GM12878 (cell line): Measurements from ENCODE around the gene FAM167B. TPM values are rescaled to one million over a fixed set of nuclear protein-coding genes. Genes with fewer than 3 reads are reported as not detected.

Experiments
- ATAC-seq: fragments of 200-7000 bp; cut with Tn5 transposase; 3 replicates; pipeline ENCODE4 v1.9.1; 2020; ENCODE audit warnings: mild to moderate bottlenecking, moderate library complexity
- BruUV-seq: library from RNA; stranded (reverse); fragments of 400-500 nt; replicated peaks from 2 replicates; lab custom pipeline; 2021; lab: Mats Ljungman, UMichigan
- CTCF ChIA-PET: fragments of 300-600 bp; sonication (Branson Sonifier 250); formaldehyde crosslinking; extraction: SDS; loops from one replicate; lab custom pipeline; 2021; ENCODE audit warnings: inconsistent platforms; lab: Yijun Ruan, JAX
- POLR2A ChIA-PET: fragments of 350-600 bp; formaldehyde crosslinking; extraction: SDS; loops from one replicate; lab custom pipeline; 2021; ENCODE audit warnings: inconsistent platforms; lab: Charles Lee
- RAD21 ChIA-PET: fragments of 300-600 bp; sonication (Branson Sonifier 250); formaldehyde crosslinking; loops from one replicate; lab custom pipeline; 2023; ENCODE audit warnings: antibody characterized with exemption; ENCODE audit not compliant: unreplicated experiment; lab: Charles Lee
- SMC1A ChIA-PET: fragments of 300-600 bp; sonication (Branson Sonifier 250); formaldehyde crosslinking; loops from one replicate; lab custom pipeline; 2023; ENCODE audit not compliant: unreplicated experiment, uncharacterized antibody; lab: Charles Lee
- DNase-seq: peaks from one replicate; pipeline ENCODE4 v3.0.0-alpha.2; 2011; ENCODE audit warnings: low read depth, low spot score
- FAIRE-seq: peaks from 3 replicates; lab custom pipeline; 2011; peaks lifted over from hg19 to GRCh38; lab: Jason Lieb, UNC
- H2AFZ ChIP-seq: 2 replicates; pipeline ENCODE4 v1.6.0; 2011; ENCODE audit warnings: low read depth, low read length, control low read depth; ENCODE audit not compliant: control insufficient read depth
- H3K27ac ChIP-seq: 2 replicates; pipeline ENCODE4 v1.5.1; 2011; ENCODE audit warnings: control low read depth; ENCODE audit not compliant: control insufficient read depth, insufficient read depth
- H3K27me3 ChIP-seq, 2 experiments: replicated peaks in 1 of 2; 2 replicates each; pipeline versions ENCODE4 v1.6.0 to v1.6.1; 2011; ENCODE audit warnings: low read length in 1 of 2; ENCODE audit not compliant: control insufficient read depth in 2 of 2, insufficient read depth in 2 of 2
- H3K36me3 ChIP-seq, 2 experiments: 2 replicates each; pipeline ENCODE4 v1.5.1; 2011; ENCODE audit warnings: low read length in 1 of 2; ENCODE audit not compliant: control insufficient read depth in 2 of 2, insufficient read depth in 2 of 2
- H3K4me1 ChIP-seq: 2 replicates; pipeline ENCODE4 v1.6.1; 2011; ENCODE audit warnings: mild to moderate bottlenecking, low read length, moderate library complexity, mixed read lengths; ENCODE audit not compliant: control insufficient read depth, insufficient read depth
- H3K4me2 ChIP-seq: 2 replicates; pipeline ENCODE4 v1.6.0; 2011; ENCODE audit warnings: control low read depth; ENCODE audit not compliant: control insufficient read depth, insufficient read depth
- H3K4me3 ChIP-seq: fragments of 200-600 bp; sonication (generic); 2 replicates; pipeline ENCODE4 v1.5.1; 2016
- H3K79me2 ChIP-seq: 2 replicates; pipeline ENCODE4 v1.6.0; 2011; ENCODE audit warnings: low read length; ENCODE audit not compliant: control insufficient read depth, insufficient read depth
- H3K9ac ChIP-seq: 2 replicates; pipeline ENCODE4 v1.8.0; 2011; ENCODE audit warnings: low read length, control low read depth, mixed read lengths; ENCODE audit not compliant: control insufficient read depth, insufficient read depth
- H3K9me3 ChIP-seq: replicated peaks from 3 replicates; pipeline ENCODE4 v1.5.1; 2011; ENCODE audit warnings: mild to moderate bottlenecking, low read length; ENCODE audit not compliant: control insufficient read depth, insufficient read depth
- H4K20me1 ChIP-seq: 2 replicates; pipeline ENCODE4 v1.6.0; 2011; ENCODE audit not compliant: control insufficient read depth, insufficient read depth
- BCL3 ChIP-seq: IDR thresholded peaks from 2 replicates; pipeline ENCODE4 v1.6.1; 2011; ENCODE audit warnings: borderline replicate concordance, low read depth, mild to moderate bottlenecking, moderate library complexity, low read length; ENCODE audit not compliant: insufficient read depth, poor library complexity, severe bottlenecking
- CHD4 ChIP-seq: fragments of 200-600 bp; sonication (generic); IDR thresholded peaks from 2 replicates; pipeline ENCODE4 v1.6.1; 2016; ENCODE audit warnings: mild to moderate bottlenecking
- CTCF ChIP-seq, 3 experiments: IDR thresholded peaks in 2 of 3; conservative IDR thresholded peaks in 1 of 3; 2 replicates each; pipeline ENCODE4 v1.5.1; 2011; ENCODE audit warnings: low read depth in 3 of 3, low read length in 3 of 3, mild to moderate bottlenecking in 3 of 3, control low read depth in 2 of 3, moderate library complexity in 2 of 3, inconsistent platforms in 1 of 3, mixed read lengths in 1 of 3; ENCODE audit not compliant: control insufficient read depth in 2 of 3, insufficient read depth in 1 of 3; ENCODE audit errors: extremely low read depth in 1 of 3
- GATAD2B ChIP-seq: fragments of 450-650 bp; conservative IDR thresholded peaks from 2 replicates; pipeline ENCODE4 v1.6.1; 2017; ENCODE audit warnings: low read depth, mild to moderate bottlenecking, moderate library complexity
- HCFC1 ChIP-seq: fragments of 150-350 bp; IDR thresholded peaks from 2 replicates; pipeline ENCODE4 v1.6.1; 2014; ENCODE audit warnings: low read length
- MEF2A ChIP-seq: IDR thresholded peaks from 2 replicates; pipeline ENCODE4 v1.6.1; 2011; ENCODE audit warnings: low read depth, mild to moderate bottlenecking, low read length, moderate library complexity; ENCODE audit not compliant: insufficient read depth
- NBN ChIP-seq: fragments of 450-650 bp; IDR thresholded peaks from 2 replicates; pipeline ENCODE4 v1.6.1; 2016
- NFYB ChIP-seq: IDR thresholded peaks from 2 replicates; pipeline ENCODE4 v1.6.1; 2011; ENCODE audit warnings: low read depth, mild to moderate bottlenecking, low read length, improper control_type of control experiment, moderate library complexity; ENCODE audit not compliant: insufficient read depth
- PAX8 ChIP-seq: fragments of 450-650 bp; IDR thresholded peaks from 2 replicates; pipeline ENCODE4 v1.6.1; 2017; ENCODE audit warnings: mild to moderate bottlenecking, moderate library complexity
- POLR2A ChIP-seq: IDR thresholded peaks from 2 replicates; pipeline ENCODE4 v1.6.1; 2011; ENCODE audit warnings: low read depth, mild to moderate bottlenecking, low read length
- PRDM15 ChIP-seq: fragments of 450-650 bp; formaldehyde crosslinking; IDR thresholded peaks from 2 replicates; pipeline ENCODE4 v1.4.0; 2020; ENCODE audit warnings: mild to moderate bottlenecking, moderate library complexity
- WGBS: methylation state at CpG from one replicate; pipeline ENCODE4 v1.1.6; 2016; ENCODE audit warnings: low lambda C conversion rate; ENCODE audit not compliant: insufficient replicate concordance, insufficient coverage; ENCODE audit errors: missing lambda C conversion rate; 5-methylcytosine and 5-hydroxymethylcytosine counted together
- in situ Hi-C: fragments of 300-500 bp; cut with MboI; formaldehyde crosslinking; loops from 9 replicates; pipeline ENCODE4 v1.14.3; 2018; ENCODE audit warnings: mixed read lengths
- intact Hi-C: fragments of 100-400 bp; cut with micrococcal nuclease; formaldehyde crosslinking; loops from one replicate; pipeline ENCODE4 v1.14.2; 2022; ENCODE audit not compliant: unreplicated experiment
- polyA plus RNA-seq, 11 experiments: library from polyadenylated mRNA; depleted of rRNA in 4 of 11; unstranded in 6 of 11; stranded (reverse) in 5 of 11; fragments of >200 nt; fragmentation: Nextera tagmentation in 4 of 11; fragmentation: Illumina TruSeq in 1 of 11; extraction: Ambion mirVana in 4 of 11; extraction: Trizol in 1 of 11; gene quantifications; 1 replicate in 1 of 11; 2 replicates in 10 of 11; pipeline versions ENCODE4 v1.2.1 to v1.2.3, GENCODE V29; 2011 to 2016; ENCODE audit warnings: inconsistent platforms in 2 of 11, missing spikeins in 2 of 11, low read depth in 1 of 11
- total RNA-seq, 4 experiments: library from RNA; depleted of rRNA in 3 of 4; stranded (reverse); fragments of >200 nt in 3 of 4; fragmentation: Illumina TruSeq in 1 of 4; extraction: Trizol in 1 of 4; gene quantifications; 2 replicates each; pipeline versions ENCODE4 v1.2.1 to v1.2.3, GENCODE V29; 2013 to 2021
- TF ChIP-seq, protein P1 (sequence below): fragments of 450-650 bp; conservative IDR thresholded peaks from 2 replicates; pipeline ENCODE4 v1.6.1; 2017; ENCODE audit warnings: mild to moderate bottlenecking, moderate library complexity

The FAM167B gene
- total and polyA plus RNA-seq, 10 of the 15 experiments (the other 5 are each of a cell fraction or from before 2014, with no cell fraction given): 0.07 to 1.2 (median 0.36) TPM; not detected in 2

GRCh38 chr1:32291708-32292538, 44.9 kb downstream of the FAM167B start, which contains the start of gene HDAC1:
Gene HDAC1 (plus strand): TSS chr1:32292083. CDS start chr1:32292170, 87 bp downstream.
- peak; percentile 83 for DNase-seq
- Histone ChIP-seq H3K27me3 (no peaks in the 10 kb centered on the region), H3K4me3 (peak within 1 kb of the TSS; percentile 100), H4K20me1 (no peaks in the 10 kb centered on the region), H3K9ac (peak within 1 kb of the TSS; percentile 86), H3K79me2 (peaks cover 47% of the 10 kb centered on the region), H2AFZ (peak within 1 kb of the TSS; percentile 95), H3K4me1 (peaks cover 3% of the 10 kb centered on the region; the same call in 1 of the 2 replicates), H3K27ac (peak within 1 kb of the TSS; percentile 92), H3K4me2 (peak within 1 kb of the TSS; percentile 91), H3K9me3 (no peaks in the 10 kb centered on the region), H3K36me3 (no peaks in the 10 kb centered on the region)
- in situ Hi-C loops: no loop called here
- SMC1A ChIA-PET: interaction anchor here (0.7 to 2.9 kb wide), 12 partner anchors 20 to 103 kb away, joined by 3 to 18 read pairs (median 6); partner anchors contain the start of gene LCK
- POLR2A ChIA-PET: interaction anchor here (0.5 to 2.5 kb wide), 20 partner anchors 14 to 527 kb away, joined by 3 to 16 read pairs (median 4); partner anchors contain the start of genes BSDC1, CCDC28B, KPNA6 and MARCKSL1
- CTCF ChIA-PET: interaction anchor here (0.7 to 2.6 kb wide), 12 partner anchors 20 to 184 kb away, joined by 3 to 17 read pairs (median 6); partner anchors contain the start of genes KPNA6 and LCK
- RAD21 ChIA-PET: interaction anchor here (0.6 to 4.3 kb wide), 17 partner anchors 11 to 184 kb away, joined by 3 to 25 read pairs (median 4); partner anchors contain the start of genes EIF3I, KPNA6, LCK and MARCKSL1
- BruUV-seq: no TSS peak
- under 1% methylated on average over 52 of the region's 67 CpGs for WGBS
- ATAC-seq: peak; percentile 99
- peak; percentile 87 for FAIRE-seq
- intact Hi-C loops: loop anchor here (2.0 kb wide), 1 partner anchor 37 kb away; no protein-coding TSS in a partner anchor
- no peak for TF ChIP-seq PAX8
- no peak for TF ChIP-seq PRDM15
- TF ChIP-seq, protein P1, sequence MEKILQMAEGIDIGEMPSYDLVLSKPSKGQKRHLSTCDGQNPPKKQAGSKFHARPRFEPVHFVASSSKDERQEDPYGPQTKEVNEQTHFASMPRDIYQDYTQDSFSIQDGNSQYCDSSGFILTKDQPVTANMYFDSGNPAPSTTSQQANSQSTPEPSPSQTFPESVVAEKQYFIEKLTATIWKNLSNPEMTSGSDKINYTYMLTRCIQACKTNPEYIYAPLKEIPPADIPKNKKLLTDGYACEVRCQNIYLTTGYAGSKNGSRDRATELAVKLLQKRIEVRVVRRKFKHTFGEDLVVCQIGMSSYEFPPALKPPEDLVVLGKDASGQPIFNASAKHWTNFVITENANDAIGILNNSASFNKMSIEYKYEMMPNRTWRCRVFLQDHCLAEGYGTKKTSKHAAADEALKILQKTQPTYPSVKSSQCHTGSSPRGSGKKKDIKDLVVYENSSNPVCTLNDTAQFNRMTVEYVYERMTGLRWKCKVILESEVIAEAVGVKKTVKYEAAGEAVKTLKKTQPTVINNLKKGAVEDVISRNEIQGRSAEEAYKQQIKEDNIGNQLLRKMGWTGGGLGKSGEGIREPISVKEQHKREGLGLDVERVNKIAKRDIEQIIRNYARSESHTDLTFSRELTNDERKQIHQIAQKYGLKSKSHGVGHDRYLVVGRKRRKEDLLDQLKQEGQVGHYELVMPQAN: no peak; the same call in 1 of the 2 replicates
- TF ChIP-seq CHD4: no peak
- TF ChIP-seq CTCF (IDR thresholded peaks at IDR 0.05 in 2 of 3, conservative IDR thresholded peaks at IDR 0.05 in 1 of 3; ENCODE audit: control insufficient read depth in 2 of 3, extremely low read depth in 1 of 3, insufficient read depth in 1 of 3, low read depth in 3 of 3, low read length in 3 of 3): no peak
- TF ChIP-seq HCFC1: no peak
- no peak for TF ChIP-seq MEF2A
- TF ChIP-seq BCL3: no peak
- TF ChIP-seq NBN: peak; percentile 71
- TF ChIP-seq NFYB: peak; percentile 93
- TF ChIP-seq POLR2A: peak; percentile 94
- TF ChIP-seq GATAD2B: peak; percentile 76
